T-helper 2 cell treated with Interferon-gamma antibody and Interleukin-4, amounts not matched to agents 100 ng/mL and 5 ng/mL, for 36 hours (primary cell): ENCODE measurements around the gene NSUN7. TPM values are rescaled to one million over a fixed set of nuclear protein-coding genes. Genes with fewer than 3 reads are reported as not detected.

ENCODE experiments used
- intact Hi-C: fragments of 100-400 bp; cut with micrococcal nuclease; formaldehyde crosslinking; loops from one replicate; pipeline ENCODE4 v1.15.1; 2023
- total RNA-seq: library from RNA; stranded (reverse); gene quantifications from 2 replicates; pipeline ENCODE4 v1.2.3, GENCODE V29; 2022

The NSUN7 gene
- total RNA-seq, 1 donor from 2014 or later = not detected

DNA sequence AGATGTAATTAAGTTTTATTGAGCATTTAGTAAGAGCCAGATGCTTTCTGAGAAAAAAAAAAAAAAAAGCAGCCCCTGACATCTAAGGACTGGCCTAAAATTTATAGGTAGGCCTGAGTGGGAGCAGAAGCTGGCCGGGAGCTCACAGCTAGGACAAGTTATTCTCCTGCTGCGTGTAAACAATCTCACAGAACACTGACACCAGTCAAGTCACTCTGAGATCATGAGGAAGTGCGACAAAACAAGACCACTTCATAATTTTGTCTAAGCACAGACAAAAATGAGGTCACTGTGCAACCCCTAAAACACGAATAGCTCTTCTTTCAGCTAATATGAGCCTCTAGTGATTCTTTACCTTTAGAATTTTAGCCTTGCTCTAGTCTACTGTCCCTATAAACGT is 15.3 kb upstream of the NSUN7 start:
- intact Hi-C loops = no loop called here

GRCh38 chr4:40736910-40737309 is 12.8 kb upstream of the NSUN7 start:
- intact Hi-C loops = loop anchor here (1.0 kb wide), 2 partner anchors 106 to 160 kb away; no protein-coding TSS in a partner anchor

DNA sequence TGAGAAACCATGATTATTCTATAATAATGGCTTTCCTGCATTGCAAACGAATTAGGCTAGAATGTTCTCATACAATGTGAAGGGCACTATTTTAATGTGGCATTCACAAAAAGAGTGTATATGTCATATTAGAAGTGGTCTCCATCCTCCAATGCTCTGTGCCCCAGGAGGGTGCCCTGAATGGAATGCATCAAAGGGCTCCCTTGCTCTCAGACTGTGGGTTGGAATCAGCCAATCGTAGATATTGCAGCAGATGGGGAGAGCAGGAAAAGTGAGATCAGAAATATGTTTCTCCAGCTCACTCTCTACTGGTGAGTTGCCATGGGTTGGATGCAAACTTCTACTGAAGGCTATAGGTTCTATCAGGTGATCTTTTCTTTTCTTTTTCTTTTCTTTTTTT is 11.9 kb upstream of the NSUN7 start:
- intact Hi-C loops = loop anchor here (1.0 kb wide), 2 partner anchors 105 to 159 kb away; no protein-coding TSS in a partner anchor

GRCh38 chr4:40739347-40739746 is 10.4 kb upstream of the NSUN7 start:
- intact Hi-C loops = no loop called here

- intact Hi-C loops = no loop called here
Measured at GRCh38 chr4:40744218-40744617, 5.5 kb upstream of the NSUN7 start.

- intact Hi-C loops = no loop called here
Measured at GRCh38 chr4:40745285-40745984, 4.3 kb upstream of the NSUN7 start.

DNA sequence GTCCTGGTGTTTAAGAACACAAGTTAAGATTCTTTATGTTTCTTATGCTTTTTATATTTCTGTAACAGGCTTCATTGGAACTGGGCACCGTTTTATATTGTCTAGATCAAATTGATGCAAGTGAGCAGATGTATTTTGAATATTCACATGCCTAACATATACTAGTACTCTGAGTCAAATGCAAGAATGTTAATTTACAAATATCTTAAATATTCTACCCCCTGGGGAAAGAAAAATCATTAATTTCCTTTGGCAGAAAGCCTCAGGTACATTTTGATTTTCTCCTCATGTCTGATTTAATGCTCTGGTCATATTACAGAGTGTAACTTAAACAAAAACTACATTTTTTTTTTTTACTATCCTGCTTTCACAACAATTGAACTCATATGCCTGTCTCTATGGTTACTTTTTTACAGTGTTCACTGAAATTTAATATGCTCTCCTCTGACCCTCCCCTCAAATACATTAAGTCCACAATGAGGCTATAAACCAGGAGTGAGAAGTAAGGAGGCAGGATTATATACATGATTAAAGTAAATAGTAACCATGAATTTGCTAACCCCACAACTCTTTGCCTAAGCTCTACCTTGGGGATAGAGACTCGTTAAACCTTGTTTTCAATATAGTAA is 2.4 kb upstream of the NSUN7 start:
- intact Hi-C loops = no loop called here

DNA sequence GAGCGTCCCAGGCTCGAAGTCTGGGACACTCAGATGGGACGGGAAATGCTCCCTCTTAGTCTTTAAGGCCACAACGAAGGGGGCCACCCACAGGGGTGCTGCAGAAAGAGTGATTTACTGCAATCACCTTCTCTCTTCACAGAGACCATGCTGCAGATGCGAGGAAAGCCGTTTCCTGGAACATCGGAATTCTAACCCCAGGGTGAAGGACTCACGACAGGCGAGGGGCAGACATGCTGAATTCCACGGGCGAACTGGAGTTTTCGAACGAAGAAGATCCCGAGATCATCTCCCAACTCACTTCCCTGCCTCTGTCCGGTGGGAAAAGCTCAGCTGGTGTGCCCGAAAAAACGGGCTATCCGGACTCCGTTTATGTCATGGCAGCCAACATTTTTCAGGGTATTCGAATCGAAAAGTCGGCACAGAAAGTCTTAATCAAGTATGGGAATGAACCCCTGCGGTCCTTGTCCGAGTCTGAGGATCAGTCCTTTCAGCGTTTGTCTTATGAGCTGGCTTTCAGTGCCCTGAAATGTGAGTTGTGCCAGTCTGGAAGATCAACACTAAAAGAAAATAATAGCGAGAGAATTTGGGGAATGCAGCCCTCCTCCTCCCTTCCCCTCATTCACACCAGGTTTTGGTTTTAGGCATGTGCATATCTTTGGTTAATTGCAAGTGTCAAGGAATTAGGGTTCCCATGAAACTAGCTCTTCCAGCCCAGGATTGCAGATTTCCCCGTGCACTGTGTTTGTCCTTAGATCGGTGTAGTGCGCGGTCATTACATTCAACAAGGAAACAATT is 905 bp downstream of the NSUN7 start:
- intact Hi-C loops = no loop called here

DNA sequence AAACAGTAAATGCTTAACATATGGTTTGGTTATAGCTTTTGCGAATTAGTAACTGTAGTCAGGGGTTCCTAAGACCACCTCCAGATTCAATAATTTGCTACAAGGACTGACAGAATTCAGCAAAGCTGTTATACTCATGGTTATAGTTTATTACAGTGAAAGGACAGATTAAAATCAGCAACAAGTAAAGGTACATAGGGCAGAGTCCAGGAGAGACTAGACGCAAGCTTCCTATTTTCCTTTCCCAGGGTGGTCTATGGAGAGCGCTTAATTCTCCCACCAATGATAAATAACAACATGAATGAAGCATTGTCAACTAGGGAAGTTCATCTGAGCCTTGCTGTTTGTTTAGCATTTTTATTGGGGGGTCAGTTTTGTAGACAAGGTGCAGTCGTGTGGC is 5.9 kb downstream of the NSUN7 start:
- intact Hi-C loops = no loop called here

DNA sequence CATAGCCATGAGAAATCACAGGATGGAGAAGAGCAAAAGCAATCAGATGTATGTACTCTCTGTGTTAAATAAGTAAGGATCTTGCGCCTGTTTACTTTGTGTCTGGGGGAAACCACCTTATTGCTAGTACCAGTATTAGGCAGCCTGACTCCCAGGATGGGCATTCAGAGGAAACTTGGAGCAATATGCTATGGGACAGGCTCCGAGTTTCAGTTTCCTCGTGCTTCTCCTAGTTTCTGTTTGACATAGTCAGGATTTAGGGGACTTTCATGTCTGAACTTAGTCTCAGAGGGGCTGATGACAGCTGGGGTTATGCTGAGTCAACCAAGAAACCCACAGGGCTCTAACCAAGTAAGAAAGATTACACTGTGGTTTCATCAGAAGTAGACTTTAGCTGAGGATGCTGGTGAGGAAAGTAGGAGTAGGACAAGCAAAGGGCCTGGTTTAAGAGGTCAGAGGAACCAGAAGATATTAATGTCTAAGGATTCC is 13.5 kb downstream of the NSUN7 start:
- intact Hi-C loops = no loop called here

- intact Hi-C loops = no loop called here
Measured at GRCh38 chr4:40769266-40769665, 19.5 kb downstream of the NSUN7 start.

DNA sequence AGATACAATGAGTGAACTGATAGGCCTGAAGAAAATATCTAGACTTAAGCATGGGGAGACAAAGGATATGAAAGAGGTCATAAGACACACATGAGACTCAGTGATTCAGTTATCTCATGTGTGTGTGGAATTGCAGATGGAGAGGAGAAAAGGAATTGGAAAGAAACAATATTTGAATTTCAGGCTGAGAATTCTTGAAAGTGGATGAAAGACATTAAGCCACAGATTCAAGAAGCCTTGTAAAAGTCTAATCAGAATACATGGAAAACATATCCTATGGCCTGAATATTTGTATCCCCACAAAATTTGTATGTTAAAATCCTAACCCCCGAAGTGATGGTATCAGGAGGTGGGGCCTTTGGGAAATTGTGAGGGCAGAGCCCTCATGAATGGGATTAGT is 28.3 kb downstream of the NSUN7 start:
- intact Hi-C loops = no loop called here

- intact Hi-C loops = no loop called here
Measured at GRCh38 chr4:40782876-40783275, 33.1 kb downstream of the NSUN7 start.

GRCh38 chr4:40785727-40786126 is 36.0 kb downstream of the NSUN7 start:
- intact Hi-C loops = no loop called here

DNA sequence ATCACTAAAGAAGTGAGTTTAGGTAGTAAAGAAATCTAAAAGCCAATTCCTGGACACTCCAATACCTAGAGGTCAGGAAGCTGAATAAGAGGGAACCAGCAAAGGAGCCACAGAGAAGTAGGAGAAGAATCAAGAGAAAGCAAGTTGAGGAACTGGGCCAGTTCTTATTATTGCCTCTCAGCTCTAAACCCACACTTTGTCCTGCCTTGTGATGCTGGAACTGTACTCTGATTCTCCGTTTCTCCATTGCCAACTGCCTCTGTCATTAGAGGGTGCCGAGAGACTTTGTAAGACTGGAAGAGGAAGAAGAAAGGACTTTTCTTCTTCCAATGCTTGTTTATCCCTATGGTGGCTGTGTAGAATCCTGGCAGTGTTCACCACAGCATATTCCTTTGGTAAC is 38.6 kb downstream of the NSUN7 start:
- intact Hi-C loops = no loop called here

DNA sequence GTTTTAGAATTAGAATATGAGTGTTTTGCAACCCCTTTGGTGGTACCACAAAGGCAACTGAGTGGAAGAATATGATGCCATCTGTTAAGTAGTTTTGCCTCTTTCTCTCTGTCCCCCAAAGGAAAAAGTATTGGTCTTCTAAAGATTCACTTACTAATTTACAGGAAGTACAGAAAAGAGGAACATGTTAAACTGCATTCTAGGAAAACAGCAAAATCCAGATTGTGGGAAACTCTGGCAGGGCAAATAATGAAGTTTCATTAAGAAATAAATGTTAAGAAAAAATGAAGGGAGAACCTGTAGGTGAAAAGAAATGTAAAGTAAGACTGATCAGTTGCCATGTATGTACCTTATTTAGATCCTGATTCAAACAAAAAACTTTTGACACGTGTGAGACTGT is 39.3 kb downstream of the NSUN7 start:
- intact Hi-C loops = no loop called here

GRCh38 chr4:40789771-40790170 is 40.0 kb downstream of the NSUN7 start:
- intact Hi-C loops = no loop called here

GRCh38 chr4:40800064-40800463 is 50.3 kb downstream of the NSUN7 start:
- intact Hi-C loops = no loop called here

DNA sequence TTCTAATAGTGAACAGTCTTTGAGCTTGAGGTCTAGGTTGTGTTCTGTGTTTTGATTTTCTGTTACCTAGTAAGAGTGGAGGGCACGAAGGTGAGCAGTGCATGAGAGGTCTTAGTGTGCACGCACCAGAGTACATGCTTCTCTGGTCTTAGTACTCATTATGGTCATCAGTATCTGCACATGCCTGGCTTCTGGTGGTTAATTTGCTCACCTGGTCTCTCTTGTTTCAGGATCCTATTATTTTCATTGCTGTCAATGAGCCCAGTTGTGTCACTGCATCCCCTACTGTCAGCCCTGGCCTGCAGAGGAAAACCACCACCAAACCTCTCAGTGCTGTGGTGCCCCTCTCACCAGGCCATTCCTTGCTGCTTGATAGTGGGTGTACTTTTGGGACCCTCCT is 54.8 kb downstream of the NSUN7 start:
- intact Hi-C loops = no loop called here

- intact Hi-C loops = no loop called here
Measured at GRCh38 chr4:40808926-40809457, 59.2 kb downstream of the NSUN7 start.

GRCh38 chr4:40811956-40812355 is 62.2 kb downstream of the NSUN7 start:
- intact Hi-C loops = no loop called here

DNA sequence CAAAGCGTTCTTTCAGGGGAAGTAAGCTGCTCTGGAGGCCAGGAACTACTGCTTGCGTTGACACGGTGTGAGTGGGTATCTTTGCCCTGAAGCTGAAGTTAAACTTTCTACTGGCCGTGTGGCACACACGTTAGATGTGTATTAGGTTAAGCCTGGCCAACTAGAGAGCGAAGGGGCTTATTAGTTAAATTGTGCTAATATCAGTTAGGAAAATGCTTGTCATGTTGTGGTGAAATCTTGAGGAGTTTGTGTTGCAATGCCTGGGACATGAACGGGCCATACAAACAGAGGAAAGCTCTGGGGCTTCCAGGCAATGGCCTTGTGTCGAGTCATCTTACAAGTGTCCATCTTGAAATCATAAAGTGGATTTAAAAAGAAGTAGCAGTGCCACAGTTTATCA is 62.6 kb downstream of the NSUN7 start:
- intact Hi-C loops = no loop called here
